Measurements from ENCODE around the gene SUMO3.

The SUMO3 gene

DNA sequence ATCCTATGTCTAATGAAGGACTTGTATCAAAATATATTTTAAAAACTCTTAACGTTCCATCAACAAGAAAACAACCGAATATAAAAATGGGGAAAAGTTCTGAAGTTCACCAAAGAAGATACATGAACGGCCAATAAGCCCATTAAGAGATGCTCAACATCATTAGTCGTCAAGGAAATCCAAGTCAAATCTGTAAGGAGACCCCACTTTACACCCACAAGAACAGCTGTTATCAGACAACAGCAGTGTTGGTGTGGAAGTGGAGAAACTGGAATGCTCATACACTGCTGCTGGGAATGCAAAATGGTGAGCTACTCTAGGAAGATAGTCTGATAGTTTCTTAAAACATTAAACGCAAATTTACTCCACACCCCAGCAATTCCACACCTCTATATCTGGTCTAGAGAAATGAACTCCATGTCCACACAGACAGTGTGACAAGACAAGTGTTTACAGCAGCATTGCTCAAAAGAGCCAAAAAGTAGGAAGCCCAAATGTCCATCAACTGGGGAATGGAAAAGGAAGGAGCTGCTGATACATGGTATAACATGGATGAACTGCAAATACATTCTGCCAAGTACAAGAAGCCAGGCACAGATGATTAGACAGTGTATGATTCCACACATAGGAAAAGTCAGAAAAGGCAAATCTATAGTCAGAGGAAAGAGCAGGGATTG, 34.7 kb downstream of the SUMO3 start:
- Histone ChIP-seq H3K9ac (ENCODE audit: low read length) (no peak overlapping the region), H3K4me1 (ENCODE audit: low read length) (no peaks in the 10 kb centered on the region), H2AFZ (ENCODE audit: low read depth, low read length) (no peak overlapping the region), H3K27me3 (ENCODE audit: low read depth, low read length) (no peaks in the 10 kb centered on the region), H3K4me2 (ENCODE audit: low read length) (no peak overlapping the region), H3K9me3 (ENCODE audit: insufficient read depth, low read length) (no peaks in the 10 kb centered on the region), H3K36me3 (replicated peaks; ENCODE audit: low read depth, low read length) (peaks cover 7% of the 10 kb centered on the region), H4K20me1 (ENCODE audit: insufficient read depth, low read length) (no peaks in the 10 kb centered on the region), H3K27ac (ENCODE audit: low read length) (no peak overlapping the region), H3K79me2 (ENCODE audit: low read length) (peaks cover 67% of the 10 kb centered on the region), H3K4me3 (ENCODE audit: low read length) (no peak overlapping the region)
- TF ChIP-seq EZH2phosphoT487 (IDR thresholded peaks at IDR 0.05; ENCODE audit: low read depth), result no peak
- TF ChIP-seq, protein P1, sequence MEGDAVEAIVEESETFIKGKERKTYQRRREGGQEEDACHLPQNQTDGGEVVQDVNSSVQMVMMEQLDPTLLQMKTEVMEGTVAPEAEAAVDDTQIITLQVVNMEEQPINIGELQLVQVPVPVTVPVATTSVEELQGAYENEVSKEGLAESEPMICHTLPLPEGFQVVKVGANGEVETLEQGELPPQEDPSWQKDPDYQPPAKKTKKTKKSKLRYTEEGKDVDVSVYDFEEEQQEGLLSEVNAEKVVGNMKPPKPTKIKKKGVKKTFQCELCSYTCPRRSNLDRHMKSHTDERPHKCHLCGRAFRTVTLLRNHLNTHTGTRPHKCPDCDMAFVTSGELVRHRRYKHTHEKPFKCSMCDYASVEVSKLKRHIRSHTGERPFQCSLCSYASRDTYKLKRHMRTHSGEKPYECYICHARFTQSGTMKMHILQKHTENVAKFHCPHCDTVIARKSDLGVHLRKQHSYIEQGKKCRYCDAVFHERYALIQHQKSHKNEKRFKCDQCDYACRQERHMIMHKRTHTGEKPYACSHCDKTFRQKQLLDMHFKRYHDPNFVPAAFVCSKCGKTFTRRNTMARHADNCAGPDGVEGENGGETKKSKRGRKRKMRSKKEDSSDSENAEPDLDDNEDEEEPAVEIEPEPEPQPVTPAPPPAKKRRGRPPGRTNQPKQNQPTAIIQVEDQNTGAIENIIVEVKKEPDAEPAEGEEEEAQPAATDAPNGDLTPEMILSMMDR (IDR thresholded peaks at IDR 0.05; ENCODE audit: low read depth, low read length), result no peak

DNA sequence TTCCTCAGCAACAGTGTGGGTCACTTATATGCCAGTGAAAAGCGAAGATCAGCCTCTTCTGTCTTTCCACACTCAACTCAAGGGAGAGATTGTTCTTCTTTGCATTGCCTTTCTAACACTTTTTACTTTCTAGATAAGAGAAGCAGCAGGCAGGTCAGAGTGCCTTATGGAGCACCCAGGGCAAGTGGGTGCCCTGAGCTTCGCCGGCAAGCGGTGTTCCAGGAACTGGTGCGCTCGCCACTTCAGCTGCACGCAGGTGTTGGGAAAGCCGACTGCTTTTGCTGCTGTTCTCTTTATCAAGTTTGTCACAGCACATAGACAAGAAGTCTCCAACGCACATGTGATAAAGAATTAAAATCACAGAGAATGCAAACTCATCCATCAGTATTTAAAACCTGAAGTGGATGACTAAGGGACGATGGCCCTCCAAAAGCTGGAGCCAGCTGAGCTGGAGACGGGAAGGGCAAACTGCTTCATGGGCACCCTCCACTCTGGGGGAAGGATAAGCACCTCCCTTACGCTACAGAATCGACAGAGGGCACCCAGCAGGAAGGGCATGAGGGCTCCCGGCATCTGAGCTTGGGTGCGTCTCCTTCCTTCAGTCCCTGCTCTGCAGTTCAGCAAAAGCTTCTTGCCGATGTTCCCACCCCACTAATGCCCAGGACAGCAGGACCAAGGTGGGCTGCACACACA, 36.9 kb downstream of the SUMO3 start:
- TF ChIP-seq, protein P1 (IDR thresholded peaks at IDR 0.05; ENCODE audit: low read depth, low read length), result no peak
- no peak for TF ChIP-seq EZH2phosphoT487 (IDR thresholded peaks at IDR 0.05; ENCODE audit: low read depth)
- Histone ChIP-seq H3K4me2 (ENCODE audit: low read length) (no peak overlapping the region), H3K27ac (ENCODE audit: low read length) (no peak overlapping the region), H3K9ac (ENCODE audit: low read length) (no peak overlapping the region), H3K9me3 (ENCODE audit: insufficient read depth, low read length) (no peaks in the 10 kb centered on the region), H3K27me3 (ENCODE audit: low read depth, low read length) (no peaks in the 10 kb centered on the region), H3K36me3 (replicated peaks; ENCODE audit: low read depth, low read length) (no peaks in the 10 kb centered on the region), H3K4me1 (ENCODE audit: low read length) (no peaks in the 10 kb centered on the region), H3K79me2 (ENCODE audit: low read length) (peaks cover 50% of the 10 kb centered on the region), H4K20me1 (ENCODE audit: insufficient read depth, low read length) (no peaks in the 10 kb centered on the region), H2AFZ (ENCODE audit: low read depth, low read length) (no peak overlapping the region), H3K4me3 (ENCODE audit: low read length) (no peak overlapping the region)

DNA sequence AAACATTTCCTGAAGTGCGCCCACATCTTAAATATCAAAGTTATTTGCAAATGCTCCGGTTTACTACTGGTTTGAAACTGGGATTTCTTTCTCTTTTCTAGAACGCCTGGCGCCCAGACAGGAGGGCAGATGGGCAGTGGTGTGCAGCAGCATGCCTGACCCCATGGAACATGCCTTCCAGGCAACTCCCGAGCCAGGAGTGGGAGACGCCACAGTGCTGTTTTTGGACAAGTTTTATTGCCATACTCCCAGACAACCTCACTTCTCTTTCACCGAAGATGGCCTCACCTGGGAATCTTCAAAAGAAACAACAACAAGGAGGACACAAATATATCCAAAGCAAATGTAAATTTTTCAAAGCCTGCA, 37.7 kb downstream of the SUMO3 start:
- Histone ChIP-seq H3K27me3 (ENCODE audit: low read depth, low read length) (no peaks in the 10 kb centered on the region), H3K9me3 (ENCODE audit: insufficient read depth, low read length) (no peaks in the 10 kb centered on the region), H4K20me1 (ENCODE audit: insufficient read depth, low read length) (no peaks in the 10 kb centered on the region), H3K4me2 (ENCODE audit: low read length) (no peak overlapping the region), H3K9ac (ENCODE audit: low read length) (no peak overlapping the region), H3K27ac (ENCODE audit: low read length) (no peak overlapping the region), H2AFZ (ENCODE audit: low read depth, low read length) (no peak overlapping the region), H3K4me3 (ENCODE audit: low read length) (no peak overlapping the region), H3K36me3 (replicated peaks; ENCODE audit: low read depth, low read length) (no peaks in the 10 kb centered on the region), H3K79me2 (ENCODE audit: low read length) (peaks cover 42% of the 10 kb centered on the region), H3K4me1 (ENCODE audit: low read length) (no peaks in the 10 kb centered on the region)
- no peak for TF ChIP-seq EZH2phosphoT487 (IDR thresholded peaks at IDR 0.05; ENCODE audit: low read depth)
- TF ChIP-seq, protein P1 (IDR thresholded peaks at IDR 0.05; ENCODE audit: low read depth, low read length), result no peak

DNA sequence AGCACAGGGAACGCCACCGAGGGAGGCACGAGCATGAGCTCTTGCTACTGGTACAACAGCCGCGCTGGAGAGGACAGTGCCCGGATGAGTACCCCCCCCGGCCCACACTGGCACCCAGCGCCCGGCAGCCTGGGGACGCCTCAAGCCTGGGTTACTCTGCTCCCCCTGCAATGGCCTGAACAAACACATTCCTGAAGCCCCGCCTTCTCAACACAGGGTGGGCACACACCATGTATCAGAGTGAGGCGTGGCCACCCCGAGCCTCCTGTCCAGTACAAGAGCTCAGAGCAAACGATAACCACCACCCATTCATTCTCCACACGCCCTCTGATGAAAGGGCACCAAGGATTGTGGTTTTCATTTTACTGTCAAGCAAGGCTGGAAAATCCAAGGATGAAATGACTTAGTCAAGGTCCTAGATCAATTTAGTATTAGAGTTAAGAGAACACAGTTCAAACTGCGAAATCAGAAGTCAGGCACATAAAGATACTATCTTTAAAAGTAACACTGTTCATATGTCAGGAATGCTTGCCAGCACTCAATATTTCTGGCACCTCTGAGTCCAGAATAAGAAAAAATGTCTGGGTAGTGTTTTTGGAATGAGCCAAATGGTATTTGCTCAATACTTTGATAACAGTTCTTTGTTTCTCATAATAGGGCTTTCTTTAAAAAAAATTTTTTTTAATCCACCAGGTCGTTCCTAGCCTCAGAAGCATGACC, 38.3 kb downstream of the SUMO3 start:
- H3K4me3 ChIP-seq (ENCODE audit: low read length), result no peak overlapping the region
- H3K36me3 ChIP-seq (replicated peaks; ENCODE audit: low read depth, low read length), result peaks cover 2% of the 10 kb centered on the region
- no peaks in the 10 kb centered on the region for H4K20me1 ChIP-seq (ENCODE audit: insufficient read depth, low read length)
- no peak overlapping the region for H3K27ac ChIP-seq (ENCODE audit: low read length)
- H3K27me3 ChIP-seq (ENCODE audit: low read depth, low read length), result no peaks in the 10 kb centered on the region
- H3K4me1 ChIP-seq (ENCODE audit: low read length), result no peaks in the 10 kb centered on the region
- H2AFZ ChIP-seq (ENCODE audit: low read depth, low read length), result no peak overlapping the region
- H3K4me2 ChIP-seq (ENCODE audit: low read length), result no peak overlapping the region
- H3K79me2 ChIP-seq (ENCODE audit: low read length), result peaks cover 37% of the 10 kb centered on the region
- H3K9ac ChIP-seq (ENCODE audit: low read length), result no peak overlapping the region
- TF ChIP-seq, protein P1 (IDR thresholded peaks at IDR 0.05; ENCODE audit: low read depth, low read length), result no peak
- no peak for TF ChIP-seq EZH2phosphoT487 (IDR thresholded peaks at IDR 0.05; ENCODE audit: low read depth)
- H3K9me3 ChIP-seq (ENCODE audit: insufficient read depth, low read length), result no peaks in the 10 kb centered on the region

Data from OCI-LY3 (cell line).